Measurements from ENCODE around the gene KCNK4.
A peak's percentile ranks its signal among the peaks of the same experiment; 100 is the strongest.

KCNK4 gene

GRCh38 chr11:64284962-64285884 is 5.9 kb upstream of the KCNK4 start, which contains the start of gene GPR137:
Gene GPR137 (plus strand): TSS chr11:64285848. CDS start chr11:64286525, 677 bp downstream.
- H3K14ac ChIP-seq (ENCODE audit: low read length) = peak within 1 kb of the TSS; percentile 41
- H3K27me3 ChIP-seq (ENCODE audit: insufficient read depth, low read length) = peaks cover 3% of the 10 kb centered on the region
- peaks cover 9 to 18% of the 10 kb centered on the region in 2 experiments for H3K36me3 ChIP-seq (ENCODE audit: control insufficient read depth in 1 of 2, insufficient read depth in 2 of 2, low read length in 2 of 2)
- H3K79me2 ChIP-seq (ENCODE audit: control insufficient read depth, insufficient read depth, low read length, poor library complexity) = peaks cover 7% of the 10 kb centered on the region
- H4K8ac ChIP-seq (ENCODE audit: low read depth, low read length) = peak within 1 kb of the TSS; percentile 81
- H2AFZ ChIP-seq (ENCODE audit: insufficient read depth, low read length, poor library complexity) = peak within 1 kb of the TSS; percentile 80
- peaks cover 2% of the 10 kb centered on the region for H3K9me3 ChIP-seq (ENCODE audit: insufficient read depth, low read depth, low read length)
- DNase-seq = peak; percentile 67 to 81
- H4K12ac ChIP-seq (ENCODE audit: low read depth, low read length) = peak within 1 kb of the TSS; percentile 49
- H2BK120ac ChIP-seq (ENCODE audit: insufficient read depth, low read length, poor library complexity) = peak within 1 kb of the TSS; percentile 59
- peak within 1 kb of the TSS; percentile 77 for H2AK5ac ChIP-seq (ENCODE audit: low read length)
- peak within 1 kb of the TSS; percentile 76 for H4K91ac ChIP-seq (ENCODE audit: low read depth, low read length)
- no peak within 1 kb of the TSS for H2BK12ac ChIP-seq (ENCODE audit: low read length)
- H3K4me3 ChIP-seq (ENCODE audit: low read depth, low read length) = peak within 1 kb of the TSS; percentile 86
- peak within 1 kb of the TSS; percentile 32 for H3K18ac ChIP-seq (ENCODE audit: low read length)
- H3K27ac ChIP-seq (ENCODE audit: low read depth, low read length) = peak within 1 kb of the TSS; percentile 77
- peaks cover 14% of the 10 kb centered on the region for H3K79me1 ChIP-seq (ENCODE audit: low read length)
- H2BK5ac ChIP-seq (ENCODE audit: low read depth, low read length, poor library complexity) = peak within 1 kb of the TSS; percentile 63
- H3K23ac ChIP-seq (ENCODE audit: low read length) = no peak within 1 kb of the TSS
- H3K4ac ChIP-seq (ENCODE audit: low read depth, low read length) = peak within 1 kb of the TSS; percentile 46
- peaks cover 14 to 18% of the 10 kb centered on the region in 2 experiments for H3K4me1 ChIP-seq (ENCODE audit: control insufficient read depth in 1 of 2, insufficient read depth in 2 of 2, low read length in 2 of 2)
- H3K4me2 ChIP-seq (ENCODE audit: low read length) = peak within 1 kb of the TSS; percentile 100
- WGBS (ENCODE audit: extremely low coverage, insufficient coverage, insufficient read length) = no CpG with 5 or more reads among the region's 102 CpGs
- H3K9ac ChIP-seq (ENCODE audit: low read length) = peak within 1 kb of the TSS; percentile 86

- H3K9ac ChIP-seq (ENCODE audit: low read length) = peak overlapping the region; percentile 8
- peak overlapping the region; percentile 77 for H2AK5ac ChIP-seq (ENCODE audit: low read length)
- H3K9me3 ChIP-seq (ENCODE audit: insufficient read depth, low read depth, low read length) = peaks cover 2% of the 10 kb centered on the region
- no peak for DNase-seq
- H3K4me2 ChIP-seq (ENCODE audit: low read length) = peak overlapping the region; percentile 100
- peak overlapping the region; percentile 41 for H4K91ac ChIP-seq (ENCODE audit: low read depth, low read length)
- peak overlapping the region; percentile 41 for H3K14ac ChIP-seq (ENCODE audit: low read length)
- H3K27me3 ChIP-seq (ENCODE audit: insufficient read depth, low read length) = peaks cover 8% of the 10 kb centered on the region
- no peak overlapping the region for H3K27ac ChIP-seq (ENCODE audit: low read depth, low read length)
- H3K79me1 ChIP-seq (ENCODE audit: low read length) = peaks cover 14% of the 10 kb centered on the region
- peak overlapping the region; percentile 46 for H3K4ac ChIP-seq (ENCODE audit: low read depth, low read length)
- peak overlapping the region; percentile 16 for H2BK120ac ChIP-seq (ENCODE audit: insufficient read depth, low read length, poor library complexity)
- H3K4me3 ChIP-seq (ENCODE audit: low read depth, low read length) = peak overlapping the region; percentile 86
- H3K79me2 ChIP-seq (ENCODE audit: control insufficient read depth, insufficient read depth, low read length, poor library complexity) = peaks cover 7% of the 10 kb centered on the region
- peaks cover 14 to 18% of the 10 kb centered on the region in 2 experiments for H3K4me1 ChIP-seq (ENCODE audit: control insufficient read depth in 1 of 2, insufficient read depth in 2 of 2, low read length in 2 of 2)
- peak overlapping the region; percentile 76 for H4K8ac ChIP-seq (ENCODE audit: low read depth, low read length)
- H2BK5ac ChIP-seq (ENCODE audit: low read depth, low read length, poor library complexity) = no peak overlapping the region
- peak overlapping the region; percentile 28 for H3K18ac ChIP-seq (ENCODE audit: low read length)
- H2AFZ ChIP-seq (ENCODE audit: insufficient read depth, low read length, poor library complexity) = peak overlapping the region; percentile 38
- WGBS (ENCODE audit: extremely low coverage, insufficient coverage, insufficient read length) = no CpG with 5 or more reads among the region's 40 CpGs
- H3K23ac ChIP-seq (ENCODE audit: low read length) = no peak overlapping the region
- peaks cover 9 to 18% of the 10 kb centered on the region in 2 experiments for H3K36me3 ChIP-seq (ENCODE audit: control insufficient read depth in 1 of 2, insufficient read depth in 2 of 2, low read length in 2 of 2)
- peak overlapping the region; percentile 49 for H4K12ac ChIP-seq (ENCODE audit: low read depth, low read length)
- H2BK12ac ChIP-seq (ENCODE audit: low read length) = no peak overlapping the region
These were observed 5.0 kb upstream of the KCNK4 start for GRCh38 chr11:64285885-64286800.

- Histone ChIP-seq H3K4me1 (ENCODE audit: control insufficient read depth in 1 of 2, insufficient read depth in 2 of 2, low read length in 2 of 2) (peaks cover 14 to 21% of the 10 kb centered on the region in 2 experiments), H3K4me2 (ENCODE audit: low read length) (no peak overlapping the region), H4K8ac (ENCODE audit: low read depth, low read length) (no peak overlapping the region), H3K9ac (ENCODE audit: low read length) (no peak overlapping the region), H3K79me2 (ENCODE audit: control insufficient read depth, insufficient read depth, low read length, poor library complexity) (peaks cover 7% of the 10 kb centered on the region), H2AK5ac (ENCODE audit: low read length) (no peak overlapping the region), H3K4me3 (ENCODE audit: low read depth, low read length) (peak overlapping the region; percentile 0), H3K27me3 (ENCODE audit: insufficient read depth, low read length) (peaks cover 15% of the 10 kb centered on the region), H3K79me1 (ENCODE audit: low read length) (peaks cover 14% of the 10 kb centered on the region), H2AFZ (ENCODE audit: insufficient read depth, low read length, poor library complexity) (no peak overlapping the region), H3K9me3 (ENCODE audit: insufficient read depth, low read depth, low read length) (peaks cover 4% of the 10 kb centered on the region), H3K23ac (ENCODE audit: low read length) (no peak overlapping the region), H3K36me3 (ENCODE audit: control insufficient read depth in 1 of 2, insufficient read depth in 2 of 2, low read length in 2 of 2) (peaks cover 9 to 16% of the 10 kb centered on the region in 2 experiments), H2BK5ac (ENCODE audit: low read depth, low read length, poor library complexity) (no peak overlapping the region), H3K14ac (ENCODE audit: low read length) (no peak overlapping the region), H3K4ac (ENCODE audit: low read depth, low read length) (no peak overlapping the region), H3K27ac (ENCODE audit: low read depth, low read length) (no peak overlapping the region), H4K91ac (ENCODE audit: low read depth, low read length) (no peak overlapping the region), H2BK12ac (ENCODE audit: low read length) (no peak overlapping the region), H2BK120ac (ENCODE audit: insufficient read depth, low read length, poor library complexity) (no peak overlapping the region), H4K12ac (ENCODE audit: low read depth, low read length) (no peak overlapping the region), H3K18ac (ENCODE audit: low read length) (no peak overlapping the region)
- no peak for DNase-seq
- WGBS (ENCODE audit: extremely low coverage, insufficient coverage, insufficient read length) = no CpG with 5 or more reads among the region's 9 CpGs
These were observed 4.3 kb upstream of the KCNK4 start for GRCh38 chr11:64286801-64287159.

- H3K79me1 ChIP-seq (ENCODE audit: low read length) = peaks cover 14% of the 10 kb centered on the region
- peaks cover 6 to 11% of the 10 kb centered on the region in 2 experiments for H3K36me3 ChIP-seq (ENCODE audit: control insufficient read depth in 1 of 2, insufficient read depth in 2 of 2, low read length in 2 of 2)
- H4K8ac ChIP-seq (ENCODE audit: low read depth, low read length) = no peak overlapping the region
- H3K27me3 ChIP-seq (ENCODE audit: insufficient read depth, low read length) = peaks cover 25% of the 10 kb centered on the region
- H3K18ac ChIP-seq (ENCODE audit: low read length) = no peak overlapping the region
- no peak overlapping the region for H3K14ac ChIP-seq (ENCODE audit: low read length)
- no peak overlapping the region for H3K4ac ChIP-seq (ENCODE audit: low read depth, low read length)
- no CpG with 5 or more reads among the region's 33 CpGs for WGBS (ENCODE audit: extremely low coverage, insufficient coverage, insufficient read length)
- H3K23ac ChIP-seq (ENCODE audit: low read length) = no peak overlapping the region
- no peak overlapping the region for H2AK5ac ChIP-seq (ENCODE audit: low read length)
- no peak overlapping the region for H2BK5ac ChIP-seq (ENCODE audit: low read depth, low read length, poor library complexity)
- H4K12ac ChIP-seq (ENCODE audit: low read depth, low read length) = no peak overlapping the region
- no peak overlapping the region for H3K4me3 ChIP-seq (ENCODE audit: low read depth, low read length)
- H3K4me2 ChIP-seq (ENCODE audit: low read length) = no peak overlapping the region
- peaks cover 7% of the 10 kb centered on the region for H3K79me2 ChIP-seq (ENCODE audit: control insufficient read depth, insufficient read depth, low read length, poor library complexity)
- no peak overlapping the region for H4K91ac ChIP-seq (ENCODE audit: low read depth, low read length)
- no peak overlapping the region for H2BK120ac ChIP-seq (ENCODE audit: insufficient read depth, low read length, poor library complexity)
- H2AFZ ChIP-seq (ENCODE audit: insufficient read depth, low read length, poor library complexity) = no peak overlapping the region
- DNase-seq = no peak
- peaks cover 16 to 24% of the 10 kb centered on the region in 2 experiments for H3K4me1 ChIP-seq (ENCODE audit: control insufficient read depth in 1 of 2, insufficient read depth in 2 of 2, low read length in 2 of 2)
- H3K9me3 ChIP-seq (ENCODE audit: insufficient read depth, low read depth, low read length) = peaks cover 5% of the 10 kb centered on the region
- H3K9ac ChIP-seq (ENCODE audit: low read length) = no peak overlapping the region
- no peak overlapping the region for H2BK12ac ChIP-seq (ENCODE audit: low read length)
- no peak overlapping the region for H3K27ac ChIP-seq (ENCODE audit: low read depth, low read length)
These were observed 3.3 kb upstream of the KCNK4 start for GRCh38 chr11:64287676-64288352.
